ENCODE results near the gene TACR1.
"Not testable (repeated sequence)": the region's sequence is repeated elsewhere in the genome, so short reads cannot be mapped to it uniquely, and the experiment has no call there.

Gene TACR1

DNA sequence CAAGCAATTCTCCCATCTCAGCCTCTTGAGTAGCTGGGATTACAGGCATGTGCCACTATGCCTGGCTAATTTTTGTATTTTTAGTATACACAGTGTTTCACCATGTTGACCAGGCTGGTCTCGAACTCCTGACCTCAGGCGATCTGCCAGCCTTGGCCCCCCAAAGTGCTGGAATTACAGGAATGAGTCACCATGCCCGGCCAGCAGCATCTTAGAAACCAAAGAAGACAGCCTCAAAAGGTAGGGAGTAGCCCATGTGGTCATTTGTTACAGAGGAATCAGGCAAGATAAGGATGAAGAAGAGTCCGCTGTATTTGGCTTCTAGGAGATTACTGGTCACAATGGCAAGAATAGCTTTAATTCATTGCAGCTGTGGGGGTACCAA is 53.1 kb downstream of the TACR1 start:
- DNase-seq (ENCODE audit: low read depth) = not testable (repeated sequence)

DNA sequence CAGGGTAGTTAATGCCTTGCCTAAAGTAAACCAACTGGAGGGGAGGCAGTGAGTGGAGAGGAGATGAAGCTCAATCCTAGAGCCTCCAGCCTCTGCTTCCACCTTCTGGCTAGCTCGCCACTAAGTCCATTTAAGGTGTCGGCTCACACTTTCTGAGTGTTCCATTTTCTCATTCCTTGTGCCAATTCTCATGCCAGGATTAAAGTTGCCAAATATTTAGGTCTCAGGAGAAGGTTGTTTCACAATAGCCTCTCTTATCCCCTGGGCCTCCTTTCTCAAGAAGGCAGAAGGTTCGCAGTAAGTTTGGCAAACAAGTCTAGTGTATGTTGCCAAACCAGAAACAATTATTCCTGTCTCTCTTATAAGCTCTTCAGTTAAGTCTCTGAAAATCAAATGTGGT is 57.2 kb downstream of the TACR1 start:
- no peak for DNase-seq (ENCODE audit: low read depth)

DNA sequence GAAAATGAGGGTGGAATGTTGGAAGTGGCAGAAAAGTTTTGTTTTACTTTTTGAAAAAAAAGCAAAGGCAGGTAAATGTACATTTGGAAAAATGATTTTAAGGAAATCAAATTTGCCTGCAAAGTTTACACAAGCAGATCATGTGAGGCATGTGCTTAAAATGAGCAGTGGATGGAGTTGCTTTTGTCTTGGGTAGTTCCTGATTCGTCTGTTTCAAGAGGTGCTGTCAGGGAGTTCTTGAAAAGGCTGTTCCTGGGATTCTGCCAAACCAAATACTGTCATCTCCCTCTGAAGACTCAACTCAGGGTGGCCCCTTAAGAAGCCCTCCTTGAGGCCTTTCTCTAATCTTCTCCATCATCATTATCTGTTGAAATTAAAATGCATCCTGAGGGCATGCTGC is 59.0 kb downstream of the TACR1 start:
- DNase-seq (ENCODE audit: low read depth) = no peak

DNA sequence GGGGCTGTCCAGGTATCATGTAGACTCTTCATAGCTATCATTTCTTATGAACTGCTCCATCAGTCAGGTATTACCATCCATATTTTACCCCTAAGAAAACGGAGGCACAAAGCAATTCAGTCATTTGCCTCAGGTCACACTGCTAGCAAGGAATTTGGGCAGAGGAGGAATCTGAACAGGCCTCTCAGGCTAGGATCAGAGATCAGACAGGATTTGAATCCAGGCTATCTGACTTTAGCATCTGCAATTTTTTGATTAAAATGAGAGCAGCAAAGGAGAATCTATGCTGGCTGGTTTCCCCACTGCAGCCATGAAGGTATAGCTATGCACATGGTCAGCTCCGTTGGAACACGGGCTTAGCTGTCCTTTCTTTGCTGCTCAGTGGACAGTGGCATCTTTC is 60.1 kb downstream of the TACR1 start:
- DNase-seq (ENCODE audit: low read depth) = no peak

DNA sequence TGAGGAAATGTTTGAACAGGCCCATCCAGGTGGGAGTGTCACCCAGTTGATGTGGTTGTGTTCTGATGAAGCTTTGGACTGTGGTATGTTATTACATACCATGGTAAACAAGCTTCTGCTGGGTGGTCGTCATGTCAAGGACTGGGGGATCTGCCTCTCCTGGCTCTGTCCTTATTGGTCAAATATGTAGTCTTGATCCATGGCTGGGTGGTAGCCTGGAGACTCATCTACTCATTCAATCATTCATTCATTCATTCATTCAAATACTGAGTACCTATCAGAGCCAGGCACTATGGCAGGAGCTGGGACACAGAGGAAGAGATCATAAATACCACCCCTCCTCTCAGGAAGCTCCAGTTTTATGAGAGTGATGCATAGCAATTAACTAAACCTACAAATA is 60.8 kb downstream of the TACR1 start:
- DNase-seq (ENCODE audit: low read depth) = no peak

DNA sequence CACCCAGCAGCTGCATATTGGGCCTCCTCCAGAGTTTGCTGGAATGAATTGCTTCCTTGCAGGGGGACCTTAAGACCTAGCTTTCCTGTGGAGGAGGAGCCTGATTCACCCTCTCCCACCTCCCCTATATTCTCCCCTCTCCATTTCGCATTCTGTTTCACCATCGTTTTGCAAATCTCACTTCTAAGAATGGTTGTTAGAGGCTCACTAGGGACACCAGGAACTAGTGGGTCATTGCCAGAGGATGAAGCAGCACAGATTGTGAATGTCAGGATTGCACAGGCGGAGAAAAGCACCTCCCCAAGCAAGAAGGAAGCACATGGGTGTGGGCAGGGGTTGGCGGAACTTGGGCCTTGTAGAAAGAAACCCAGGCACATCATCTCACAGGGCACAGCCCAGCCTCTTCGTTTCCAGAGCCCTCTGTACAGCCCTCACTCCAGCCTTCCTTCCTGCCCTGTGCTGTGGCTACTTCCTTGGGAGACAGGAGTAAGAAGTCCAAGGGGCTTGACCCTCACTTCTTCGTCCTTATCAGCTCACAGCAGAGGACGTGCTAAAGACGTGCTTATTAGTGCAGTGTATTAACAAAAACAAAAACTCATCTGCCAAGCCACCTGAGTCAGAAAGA is 63.4 kb downstream of the TACR1 start:
- no peak for DNase-seq (ENCODE audit: low read depth)

DNA sequence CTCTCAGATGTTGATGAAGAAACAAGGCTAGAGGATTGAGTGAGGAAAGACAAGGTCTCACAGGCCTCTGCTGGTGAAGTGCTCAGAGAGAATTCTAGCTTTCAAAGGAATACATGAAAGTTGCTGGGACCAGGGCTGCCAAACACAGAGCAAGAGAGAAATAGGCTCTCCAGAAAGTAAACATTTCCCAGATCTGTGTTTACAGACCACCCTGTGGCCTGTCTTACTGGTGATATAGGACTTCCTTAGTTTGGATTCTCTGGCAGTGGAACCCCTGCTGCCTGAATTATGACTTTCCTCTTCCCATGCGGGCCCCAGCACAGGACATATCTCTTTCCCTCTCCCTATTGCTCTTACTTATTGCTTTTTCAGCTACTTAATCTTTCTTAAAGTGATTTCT is 64.5 kb downstream of the TACR1 start:
- no peak for DNase-seq (ENCODE audit: low read depth)

DNA sequence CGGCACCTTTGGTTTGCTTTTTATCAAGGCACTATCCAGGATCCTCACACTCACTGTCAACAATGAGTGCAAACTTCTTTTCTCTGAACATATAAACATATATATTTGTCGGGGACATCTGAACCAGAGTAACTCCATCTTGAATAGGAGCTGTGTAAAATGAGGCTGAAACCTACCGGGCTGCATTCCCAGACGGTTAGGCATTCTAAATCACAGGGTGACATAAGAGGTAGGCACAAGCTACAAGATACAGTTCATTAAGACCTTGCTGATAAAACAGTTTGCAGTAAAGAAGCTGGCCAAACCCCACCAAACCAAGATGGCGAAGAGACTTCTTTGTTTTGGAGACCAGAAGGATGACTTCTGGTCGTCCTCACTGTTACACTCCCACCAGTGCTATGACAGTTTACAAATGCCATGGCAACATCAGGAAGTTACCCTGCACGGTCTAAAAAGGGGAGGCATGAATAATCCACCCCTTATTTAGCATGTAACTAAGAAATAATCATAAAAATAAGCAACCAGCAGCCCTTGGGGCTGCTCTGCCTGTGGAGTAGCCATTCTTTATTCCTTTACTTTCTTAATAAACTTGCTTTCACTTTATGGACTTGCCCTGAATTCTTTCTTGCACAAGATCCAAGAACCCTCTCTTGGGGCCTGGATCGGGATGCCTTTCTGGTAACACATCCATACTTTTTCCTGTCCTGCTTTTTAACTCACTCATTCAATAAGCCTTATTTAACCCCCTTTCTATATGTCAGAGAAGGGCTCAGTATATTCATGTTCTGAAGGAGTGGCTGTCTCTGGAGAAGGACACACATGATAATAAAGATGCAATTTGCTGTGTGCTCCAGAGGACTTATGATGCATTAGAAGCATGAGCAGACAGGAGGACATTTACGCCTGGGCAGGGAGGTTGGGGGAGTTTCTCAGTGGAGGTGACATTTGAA is 65.4 kb downstream of the TACR1 start:
- DNase-seq (ENCODE audit: low read depth) = no peak

DNA sequence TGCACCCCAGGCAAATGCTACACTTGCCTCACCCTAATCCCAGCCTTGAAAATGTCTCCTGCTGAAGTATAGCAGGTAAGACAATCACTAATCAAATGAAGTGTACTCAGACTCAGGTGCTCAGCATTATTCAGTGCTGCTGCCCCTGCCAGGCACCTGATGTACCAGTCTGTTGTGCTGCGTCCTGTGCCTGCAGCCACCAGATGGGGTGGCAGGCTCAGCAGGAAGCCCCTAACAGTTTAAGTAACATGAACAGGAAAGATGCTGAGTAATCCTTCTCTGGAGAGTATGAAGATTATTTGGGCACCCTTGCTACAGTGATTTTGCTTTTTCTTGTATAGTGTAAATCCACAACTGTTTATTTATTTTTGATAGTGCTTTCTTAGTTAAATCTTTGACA is 69.1 kb downstream of the TACR1 start:
- DNase-seq (ENCODE audit: low read depth) = no peak

DNA sequence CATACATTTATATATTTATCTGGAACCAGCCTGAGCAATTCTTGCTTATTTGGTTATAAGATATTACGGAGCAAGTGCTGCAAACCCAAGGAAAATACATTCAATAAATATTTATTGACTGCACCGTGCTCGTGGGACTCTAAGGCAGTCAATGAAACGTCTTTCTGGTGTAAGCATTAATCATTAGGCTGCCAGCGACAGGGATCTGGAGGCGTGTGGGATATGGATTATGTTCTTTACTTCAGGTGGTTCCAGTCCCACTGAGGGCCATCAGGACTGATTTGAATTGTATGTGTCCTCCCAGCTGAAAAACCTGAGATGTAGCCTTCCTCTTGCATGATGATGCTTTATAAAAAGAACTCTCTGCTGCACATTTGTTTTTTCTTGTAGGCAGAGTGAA is 75.4 kb downstream of the TACR1 start:
- no peak for DNase-seq (ENCODE audit: low read depth)

DNA sequence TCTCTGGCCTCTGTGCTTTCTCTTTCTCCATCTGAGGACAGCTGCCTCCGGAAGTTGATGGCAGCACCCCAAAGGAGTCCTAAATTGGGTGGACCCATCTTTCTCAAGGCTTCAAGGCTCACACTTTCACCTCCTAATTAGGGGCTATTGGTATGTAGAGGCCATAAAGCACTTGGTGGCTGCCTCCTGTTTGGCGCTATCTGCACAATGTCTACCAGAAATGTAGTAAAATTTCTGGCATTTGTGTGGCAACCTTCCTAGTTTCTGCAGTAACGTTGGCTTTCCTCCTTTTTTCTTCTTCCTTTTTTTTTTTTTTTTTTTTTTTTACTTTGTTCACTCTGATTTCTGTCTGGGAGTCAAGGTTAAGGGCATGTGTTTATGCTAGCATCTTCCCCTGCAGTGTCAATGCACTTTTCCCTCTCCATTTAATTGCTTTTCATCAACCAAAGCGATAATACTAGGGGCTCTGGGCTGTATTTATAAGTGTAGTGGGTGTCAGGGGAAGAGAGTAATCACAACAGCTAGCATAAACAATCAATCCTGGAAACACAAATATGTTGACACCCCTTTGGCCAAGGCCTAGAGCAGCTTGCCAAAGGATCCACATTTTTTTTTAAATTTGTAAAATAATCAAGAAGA is 86.0 kb downstream of the TACR1 start:
- DNase-seq (ENCODE audit: low read depth) = no peak

DNA sequence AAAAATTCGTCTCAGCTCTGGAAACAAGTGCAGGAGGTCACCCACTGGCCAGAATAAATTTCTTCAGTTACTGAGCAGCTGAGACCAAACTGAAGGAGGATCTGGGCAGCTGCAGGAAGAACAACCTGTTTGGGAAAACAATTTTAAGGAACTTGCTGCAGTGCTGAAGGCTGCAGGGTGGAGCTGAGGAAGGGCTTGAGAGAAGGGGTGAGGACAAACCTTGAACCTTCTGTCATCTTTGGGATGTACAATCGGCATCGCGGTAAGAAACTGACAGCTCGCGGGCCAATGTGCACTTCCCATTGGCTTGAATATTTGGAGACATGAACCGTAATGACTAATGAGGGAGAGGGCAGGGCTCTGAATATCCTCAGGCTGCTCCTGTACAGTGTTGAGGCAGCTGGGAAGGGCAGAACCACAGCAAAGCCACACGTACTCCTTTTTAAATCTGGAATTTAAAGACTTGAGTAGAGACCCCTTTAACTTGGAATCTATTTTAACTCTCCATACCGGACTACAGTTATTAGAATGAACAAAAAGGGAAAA is 90.3 kb downstream of the TACR1 start:
- DNase-seq (ENCODE audit: low read depth) = no peak

DNA sequence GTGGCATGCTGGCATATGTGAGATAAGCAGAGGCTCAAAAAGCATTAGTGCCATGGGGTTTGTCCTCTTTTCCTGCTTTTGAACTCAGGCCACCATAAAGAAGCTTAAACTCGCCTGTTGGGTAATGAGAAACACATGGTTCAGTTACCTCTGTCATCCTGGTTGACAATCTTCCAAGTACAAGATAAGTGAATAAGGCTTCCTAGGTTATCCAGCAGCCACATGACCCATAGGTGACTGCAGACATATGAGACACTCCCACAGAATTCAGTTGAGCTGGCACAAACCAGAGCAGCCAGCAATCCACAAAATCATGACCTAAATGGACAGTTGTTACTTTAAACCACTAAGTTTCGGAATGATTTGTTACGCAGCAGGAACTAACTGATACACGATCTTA is 97.3 kb downstream of the TACR1 start:
- no peak for DNase-seq (ENCODE audit: low read depth)

DNA sequence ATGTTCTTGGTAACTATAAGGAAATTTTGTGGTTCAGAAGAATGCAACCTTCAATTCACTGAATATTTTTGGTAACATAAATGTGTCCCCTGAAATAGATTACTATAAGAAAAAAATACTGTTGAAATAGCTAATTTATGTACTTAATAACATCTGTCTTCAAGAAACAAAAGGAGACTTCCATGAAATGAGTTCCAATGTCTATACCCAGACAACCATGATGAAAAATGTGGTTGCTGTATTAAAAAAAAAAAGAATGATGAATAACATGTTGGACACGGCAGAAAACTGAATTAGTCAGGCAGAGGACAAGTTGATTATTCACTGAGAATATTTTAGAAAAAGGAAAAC is 98.5 kb downstream of the TACR1 start:
- DNase-seq (ENCODE audit: low read depth) = no peak

DNA sequence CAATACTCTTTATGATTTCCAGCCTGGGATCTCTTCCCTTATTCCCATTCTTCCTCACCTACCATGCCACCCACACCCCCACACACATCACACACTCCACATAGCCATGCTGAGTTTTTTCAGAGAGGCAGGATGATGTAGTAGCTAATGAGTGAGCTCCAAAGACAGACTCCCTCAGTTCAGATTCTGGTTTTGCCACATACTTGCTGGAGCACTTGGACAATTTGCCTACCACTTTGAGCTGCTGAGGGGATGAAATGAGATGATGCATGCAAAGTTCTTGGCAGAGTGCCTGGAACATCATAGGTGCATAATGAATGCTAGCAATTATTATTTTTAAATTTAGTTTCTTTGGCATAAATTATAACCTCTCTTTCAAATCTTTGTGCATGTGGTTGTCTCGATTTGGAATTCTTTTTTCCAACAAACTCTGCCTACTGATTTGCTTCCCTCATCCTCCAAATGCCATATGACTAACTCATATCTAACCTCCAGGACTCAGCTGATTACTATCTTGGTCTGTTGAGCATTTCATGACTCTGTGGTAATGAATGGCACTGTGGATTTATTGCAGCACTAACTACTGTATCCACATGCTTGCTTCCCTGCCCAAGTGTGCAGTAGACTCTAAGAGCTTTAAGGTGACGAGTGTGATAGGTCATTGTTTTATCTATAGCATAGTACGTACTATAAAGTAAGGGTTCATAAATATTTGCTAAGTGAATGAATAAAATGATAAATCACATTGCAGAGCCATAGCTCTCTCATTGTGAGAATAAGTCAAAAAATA is 99.1 kb downstream of the TACR1 start:
- DNase-seq (ENCODE audit: low read depth) = no peak

DNA sequence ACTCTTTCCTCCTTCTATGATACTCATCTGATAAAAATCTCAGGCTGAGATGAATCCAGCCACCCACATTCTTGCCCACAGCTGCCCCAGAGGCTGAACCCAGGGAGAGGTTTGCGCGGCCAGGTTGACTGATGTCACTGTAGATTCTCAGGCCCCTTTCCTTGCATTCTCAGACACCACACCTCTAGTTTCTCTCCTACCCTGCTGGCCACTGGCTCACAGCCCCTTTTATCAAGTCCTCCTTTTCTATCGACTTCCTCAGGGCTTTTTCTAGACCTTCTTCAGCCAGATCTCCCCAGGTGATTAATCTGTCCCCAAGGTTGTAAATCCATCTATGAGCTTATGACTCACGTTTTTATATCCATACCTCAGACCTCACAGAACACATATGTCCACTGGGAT is 99.8 kb downstream of the TACR1 start:
- no peak for DNase-seq (ENCODE audit: low read depth)

DNA sequence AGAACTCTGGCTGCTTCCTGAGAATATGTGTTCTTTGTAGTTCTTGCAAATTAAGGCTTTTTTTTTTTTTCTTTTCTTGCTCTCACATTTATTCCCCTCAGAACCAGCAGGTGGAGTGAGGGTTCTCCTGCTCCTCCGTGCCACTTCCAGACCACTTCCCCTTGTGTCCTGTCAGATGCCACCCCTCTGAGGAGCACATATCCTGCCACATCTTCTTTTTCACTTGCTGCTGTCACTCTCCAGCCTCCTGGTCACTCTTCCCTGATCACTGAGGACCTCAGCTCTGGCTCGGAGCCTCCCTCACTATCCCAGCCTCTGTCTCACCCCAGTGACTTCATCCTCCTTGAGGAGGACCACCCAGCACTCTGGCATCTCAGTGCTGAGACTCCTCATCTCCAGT is 100.5 kb downstream of the TACR1 start:
- DNase-seq (ENCODE audit: low read depth) = no peak

DNA sequence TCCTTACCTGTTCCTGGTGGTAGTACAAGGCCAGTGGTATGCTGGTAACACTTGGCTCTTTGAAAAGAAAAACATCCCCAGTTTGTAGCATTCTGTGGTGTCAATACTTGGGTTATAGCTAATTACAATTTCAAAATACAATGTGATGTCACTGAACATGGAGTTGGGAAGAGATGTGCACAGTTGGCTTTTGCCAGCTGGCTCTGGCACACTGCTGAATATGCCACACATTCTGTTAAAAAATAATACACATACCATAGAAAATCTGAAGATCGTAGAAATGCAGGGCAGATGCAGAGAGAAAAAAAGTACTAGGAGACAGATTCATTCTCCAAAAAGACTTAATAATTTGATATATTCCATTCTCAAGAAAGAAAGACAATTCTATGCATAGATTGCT is 101.5 kb downstream of the TACR1 start:
- no peak for DNase-seq (ENCODE audit: low read depth)

DNA sequence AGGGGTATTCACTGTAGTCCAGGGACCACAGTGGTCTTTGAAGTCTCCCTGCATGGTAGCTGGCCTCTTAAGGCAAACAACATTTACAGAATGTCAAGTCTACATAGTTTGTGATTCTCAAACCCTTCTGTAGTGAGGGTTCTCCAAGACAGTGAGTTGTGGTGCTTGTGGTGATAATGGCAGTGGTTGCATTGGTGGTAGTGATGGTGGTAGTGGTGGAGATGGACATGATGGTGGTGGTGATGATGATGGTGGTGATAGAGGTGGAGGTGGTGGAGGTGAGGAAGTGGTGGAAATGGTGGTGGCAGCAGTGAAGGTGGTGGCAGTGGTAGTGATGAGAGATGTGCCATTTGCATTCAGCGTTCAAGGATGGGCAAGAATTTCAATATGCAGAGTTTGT is 104.9 kb downstream of the TACR1 start:
- DNase-seq (ENCODE audit: low read depth) = no peak

DNA sequence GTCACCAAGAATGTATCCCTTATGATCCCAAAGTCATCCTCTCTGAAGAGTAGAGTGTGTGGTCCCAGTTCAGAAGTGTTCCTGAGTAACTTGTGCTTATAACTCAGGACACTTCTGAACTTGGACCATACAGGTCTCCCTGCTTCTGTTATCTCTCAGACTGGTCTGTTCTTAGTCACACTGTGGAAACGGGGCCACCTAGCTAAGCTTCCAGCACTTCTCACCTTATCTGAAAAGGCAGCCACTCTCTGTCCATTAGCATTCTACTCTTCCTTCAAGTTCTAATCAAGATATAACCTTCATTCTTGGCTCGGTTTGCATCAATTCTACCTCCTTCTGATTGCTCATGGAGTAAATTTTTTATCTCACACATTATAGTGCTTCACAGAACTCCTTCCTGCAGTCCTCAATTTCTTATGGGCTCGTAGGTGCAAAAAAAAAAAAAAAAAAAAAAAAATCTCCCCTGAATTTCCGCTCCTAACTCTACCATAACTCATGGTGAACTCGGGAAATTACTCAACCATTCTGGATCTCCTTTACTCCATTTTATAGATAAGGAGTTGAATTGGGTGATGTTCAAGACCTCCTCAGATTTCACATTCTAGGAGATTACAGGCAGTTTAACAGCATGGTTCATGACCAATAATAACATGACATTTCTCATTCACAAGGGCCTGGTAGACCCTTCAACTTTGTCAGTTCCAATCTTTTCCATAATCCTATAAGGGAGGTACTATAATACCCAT is 108.4 kb downstream of the TACR1 start:
- DNase-seq (ENCODE audit: low read depth) = no peak

DNA sequence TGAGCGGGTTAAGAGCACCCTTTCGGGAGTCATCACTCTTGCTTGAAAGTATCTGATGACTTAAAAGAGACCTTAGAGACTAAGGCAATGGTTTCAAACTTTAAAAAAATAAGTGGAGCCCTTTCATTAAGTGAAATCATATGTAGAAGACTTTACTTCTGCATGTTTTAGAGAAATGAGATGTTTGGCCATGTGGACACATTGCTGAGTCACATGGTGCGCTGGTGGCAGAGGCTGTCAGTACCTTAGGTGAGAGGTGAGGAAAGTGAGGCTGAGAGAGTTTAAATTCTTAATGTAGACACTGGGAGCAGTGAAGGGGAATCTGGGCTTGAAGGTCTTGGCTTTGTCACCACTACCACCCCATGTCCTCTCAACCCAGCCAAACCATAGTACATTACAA is 109.8 kb downstream of the TACR1 start:
- DNase-seq (ENCODE audit: low read depth) = no peak

DNA sequence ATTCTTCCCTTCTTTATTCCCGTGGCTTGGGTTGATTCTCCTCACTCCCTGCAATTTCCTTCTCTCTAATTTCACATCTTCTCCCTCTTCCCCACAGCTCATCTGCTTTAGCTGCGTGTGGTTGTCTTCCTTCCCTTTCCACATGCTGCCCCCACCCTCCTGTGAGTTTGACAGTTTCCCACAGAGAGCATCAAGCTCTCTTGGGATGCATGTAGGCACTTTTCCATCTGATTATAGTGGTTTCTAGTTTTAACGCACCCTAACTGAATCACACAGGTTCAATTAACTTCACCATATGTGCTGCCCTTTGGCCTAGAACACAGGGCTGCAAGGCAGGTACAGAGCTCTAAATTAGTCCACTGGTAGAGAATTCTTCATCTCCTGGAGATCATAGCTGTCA is 110.5 kb downstream of the TACR1 start:
- no peak for DNase-seq (ENCODE audit: low read depth)

Data from stimulated activated CD8-positive, alpha-beta memory T cell treated with anti-CD3 and anti-CD28 coated beads, Interleukin-12 subunit alpha, Interleukin-12 subunit beta, amount 100 ng/mL, for 1 hour (primary cell).